CD4-positive, CD25-positive, alpha-beta regulatory T cell (primary cell): ENCODE data around the gene NFYB. TPM values are rescaled to one million over a fixed set of nuclear protein-coding genes. Genes with fewer than 3 reads are reported as not detected.
"Not testable (repeated sequence)": the region's sequence is repeated elsewhere in the genome, so short reads cannot be mapped to it uniquely, and the experiment has no call there.

Experiments used
- ATAC-seq, 2 donors: fragments of 150-1000 bp; cut with Tn5 transposase; one replicate each; pipeline ENCODE4 v1.10.0; 2021; ENCODE audit warnings: low read depth in 2 of 2, moderate number of reproducible peaks in 2 of 2, moderate library complexity in 1 of 2
- DNase-seq, 3 donors: peaks; one replicate each; pipeline versions ENCODE4 v3.0.0 to v3.0.0-alpha.2; 2012 to 2022; ENCODE audit warnings: mixed read lengths in 1 of 3
- H3K27ac ChIP-seq: one replicate; pipeline ENCODE4 v1.7.0; 2013; ENCODE audit warnings: mild to moderate bottlenecking, low read length; ENCODE audit not compliant: insufficient read depth, poor library complexity, severe bottlenecking
- H3K27me3 ChIP-seq: one replicate; pipeline ENCODE4 v1.7.0; 2013; ENCODE audit warnings: low read length; ENCODE audit not compliant: control insufficient read depth, insufficient read depth
- H3K36me3 ChIP-seq: one replicate; pipeline ENCODE4 v1.7.0; 2013; ENCODE audit warnings: mild to moderate bottlenecking, low read length, moderate library complexity; ENCODE audit not compliant: control insufficient read depth, insufficient read depth
- H3K4me1 ChIP-seq: 2 replicates; pipeline ENCODE4 v1.7.0; 2013; ENCODE audit warnings: mild to moderate bottlenecking, low read length; ENCODE audit not compliant: insufficient read depth, control insufficient read depth, poor library complexity, severe bottlenecking
- H3K4me3 ChIP-seq: one replicate; pipeline ENCODE4 v1.7.0; 2013; ENCODE audit warnings: low read depth, mild to moderate bottlenecking, low read length, moderate library complexity
- H3K9me3 ChIP-seq, 2 experiments: 1 replicate in 1 of 2; 2 replicates in 1 of 2; pipeline ENCODE4 v1.7.0; 2013; ENCODE audit warnings: low read length in 2 of 2, mild to moderate bottlenecking in 1 of 2, moderate library complexity in 1 of 2; ENCODE audit not compliant: control insufficient read depth in 2 of 2
- H3K27ac Mint-ChIP-seq, 3 donors: one replicate each; pipeline ENCODE4 v1.8.0; 2020 to 2022; ENCODE audit warnings: mild to moderate bottlenecking in 3 of 3, mixed read lengths in 3 of 3, moderate library complexity in 2 of 3
- H3K27me3 Mint-ChIP-seq: one replicate; pipeline ENCODE4 v1.8.0; 2022; ENCODE audit warnings: mild to moderate bottlenecking, mixed read lengths
- H3K36me3 Mint-ChIP-seq: one replicate; pipeline ENCODE4 v1.8.0; 2020; ENCODE audit warnings: mixed read lengths
- H3K4me1 Mint-ChIP-seq, 4 donors: one replicate each; pipeline ENCODE4 v1.8.0; 2020 to 2022; ENCODE audit warnings: mixed read lengths in 4 of 4, mild to moderate bottlenecking in 1 of 4
- H3K4me3 Mint-ChIP-seq, 4 donors: one replicate each; pipeline ENCODE4 v1.8.0; 2020 to 2022; ENCODE audit warnings: mild to moderate bottlenecking in 4 of 4, mixed read lengths in 4 of 4, moderate library complexity in 3 of 4
- H3K9me3 Mint-ChIP-seq, 7 donors: one replicate each; pipeline ENCODE4 v1.8.0; 2020 to 2022; ENCODE audit warnings: mixed read lengths in 7 of 7, mild to moderate bottlenecking in 3 of 7, moderate library complexity in 2 of 7
- polyA plus RNA-seq, 4 donors: library from polyadenylated mRNA; unstranded; fragments of 300-500 nt; fragmentation: Illumina TruSeq; gene quantifications; one replicate each; pipeline ENCODE4 v1.2.3, GENCODE V29; 2021
- total RNA-seq: library from RNA; stranded (reverse); gene quantifications from one replicate; pipeline ENCODE4 v1.2.3, GENCODE V29; 2022

NFYB gene
- total and polyA plus RNA-seq, 5 donors from 2014 or later, result 15.4 to 48.0 (median 42.5) TPM

GRCh38 chr12:104167519-104168458 is 29.8 kb upstream of the NFYB start:
- no peaks in the 10 kb centered on the region for H3K9me3 Mint-ChIP-seq
- Histone ChIP-seq H3K27ac (no peak overlapping the region), H3K9me3 (no peaks in the 10 kb centered on the region), H3K36me3 (no peaks in the 10 kb centered on the region), H3K4me1 (no peaks in the 10 kb centered on the region), H3K4me3 (no peak overlapping the region), H3K27me3 (no peaks in the 10 kb centered on the region)
- no peak overlapping the region for H3K27ac Mint-ChIP-seq
- no peak for ATAC-seq
- no peak overlapping the region for H3K4me3 Mint-ChIP-seq
- H3K36me3 Mint-ChIP-seq, result no peaks in the 10 kb centered on the region
- H3K4me1 Mint-ChIP-seq, result no peaks in the 10 kb centered on the region
- peaks cover 12% of the 10 kb centered on the region for H3K27me3 Mint-ChIP-seq
- no peak for DNase-seq

GRCh38 chr12:104166465-104166864 is 28.5 kb upstream of the NFYB start:
- Mint-ChIP-seq H3K4me3 (no peak overlapping the region), H3K27me3 (peaks cover 12% of the 10 kb centered on the region), H3K9me3 (no peaks in the 10 kb centered on the region), H3K27ac (peak overlapping the region in 1 of 3 donors; percentile 18), H3K4me1 (no peaks in the 10 kb centered on the region), H3K36me3 (no peaks in the 10 kb centered on the region)
- H3K4me3 ChIP-seq, result no peak overlapping the region
- no peaks in the 10 kb centered on the region for H3K36me3 ChIP-seq
- no peaks in the 10 kb centered on the region for H3K9me3 ChIP-seq
- no peaks in the 10 kb centered on the region for H3K27me3 ChIP-seq
- ATAC-seq (no peak), DNase-seq (no peak)
- no peak overlapping the region for H3K27ac ChIP-seq
- no peaks in the 10 kb centered on the region for H3K4me1 ChIP-seq

- H3K4me3 ChIP-seq, result no peak overlapping the region
- Mint-ChIP-seq H3K9me3 (no peaks in the 10 kb centered on the region), H3K27me3 (peaks cover 7% of the 10 kb centered on the region), H3K36me3 (no peaks in the 10 kb centered on the region), H3K27ac (no peak overlapping the region), H3K4me1 (no peaks in the 10 kb centered on the region), H3K4me3 (no peak overlapping the region)
- H3K27me3 ChIP-seq, result no peaks in the 10 kb centered on the region
- H3K27ac ChIP-seq, result no peak overlapping the region
- no peak for ATAC-seq
- no peaks in the 10 kb centered on the region for H3K36me3 ChIP-seq
- no peaks in the 10 kb centered on the region for H3K9me3 ChIP-seq
- no peak for DNase-seq
- H3K4me1 ChIP-seq, result no peaks in the 10 kb centered on the region
Measured at GRCh38 chr12:104165801-104166200, 27.8 kb upstream of the NFYB start.

- H3K27ac Mint-ChIP-seq, result no peak overlapping the region
- Histone ChIP-seq H3K27ac (no peak overlapping the region), H3K9me3 (no peaks in the 10 kb centered on the region), H3K4me3 (no peak overlapping the region), H3K27me3 (no peaks in the 10 kb centered on the region), H3K4me1 (no peaks in the 10 kb centered on the region), H3K36me3 (no peaks in the 10 kb centered on the region)
- H3K4me3 Mint-ChIP-seq, result no peak overlapping the region
- H3K9me3 Mint-ChIP-seq, result no peaks in the 10 kb centered on the region
- peaks cover 10% of the 10 kb centered on the region for H3K27me3 Mint-ChIP-seq
- ATAC-seq (no peak), DNase-seq (no peak)
- H3K4me1 Mint-ChIP-seq, result no peaks in the 10 kb centered on the region
- H3K36me3 Mint-ChIP-seq, result no peaks in the 10 kb centered on the region
Measured at GRCh38 chr12:104164634-104165033, 26.6 kb upstream of the NFYB start.

GRCh38 chr12:104163631-104164030 is 25.6 kb upstream of the NFYB start:
- Mint-ChIP-seq H3K4me3 (no peak overlapping the region), H3K27ac (no peak overlapping the region), H3K9me3 (no peaks in the 10 kb centered on the region), H3K27me3 (peaks cover 10% of the 10 kb centered on the region), H3K36me3 (no peaks in the 10 kb centered on the region), H3K4me1 (no peaks in the 10 kb centered on the region)
- H3K27ac ChIP-seq, result no peak overlapping the region
- no peaks in the 10 kb centered on the region for H3K27me3 ChIP-seq
- H3K9me3 ChIP-seq, result no peaks in the 10 kb centered on the region
- H3K36me3 ChIP-seq, result no peaks in the 10 kb centered on the region
- DNase-seq, result no peak
- H3K4me3 ChIP-seq, result no peak overlapping the region
- H3K4me1 ChIP-seq, result no peaks in the 10 kb centered on the region
- no peak for ATAC-seq

GRCh38 chr12:104163028-104163427 is 25.0 kb upstream of the NFYB start:
- not testable (repeated sequence) for H3K27me3 ChIP-seq, ATAC-seq, H3K36me3 Mint-ChIP-seq, H3K4me1 ChIP-seq, H3K27ac ChIP-seq, H3K4me1 Mint-ChIP-seq, H3K36me3 ChIP-seq, H3K9me3 ChIP-seq, H3K27ac Mint-ChIP-seq, H3K4me3 ChIP-seq, H3K4me3 Mint-ChIP-seq, DNase-seq, H3K9me3 Mint-ChIP-seq
- H3K27me3 Mint-ChIP-seq, result peaks cover 10% of the 10 kb centered on the region

- H3K9me3 ChIP-seq, result no peaks in the 10 kb centered on the region
- Mint-ChIP-seq H3K9me3 (peaks cover 0 to 5% (median 0%) of the 10 kb centered on the region in 7 donors), H3K4me1 (peaks cover 4 to 11% (median 9%) of the 10 kb centered on the region in 4 donors), H3K36me3 (no peaks in the 10 kb centered on the region), H3K27me3 (peaks cover 8% of the 10 kb centered on the region), H3K27ac (no peak overlapping the region), H3K4me3 (no peak overlapping the region)
- no peak overlapping the region for H3K27ac ChIP-seq
- DNase-seq (no peak), ATAC-seq (no peak)
- peaks cover 8% of the 10 kb centered on the region for H3K4me1 ChIP-seq
- H3K27me3 ChIP-seq, result no peaks in the 10 kb centered on the region
- H3K36me3 ChIP-seq, result no peaks in the 10 kb centered on the region
- H3K4me3 ChIP-seq, result no peak overlapping the region
Measured at GRCh38 chr12:104155711-104156555, 17.9 kb upstream of the NFYB start.
